Fibroblast of pulmonary artery (primary cell): ENCODE results near the gene FOXC2.
A peak's percentile ranks its signal among the peaks of the same experiment; 100 is the strongest.

ENCODE experiments used
- DNase-seq: peaks from one replicate; pipeline ENCODE4 v3.0.0-alpha.2; 2010; ENCODE audit warnings: low read depth
- H3K4me3 ChIP-seq: replicated peaks from 2 replicates; pipeline ENCODE4 v1.5.1; 2011; ENCODE audit warnings: low read depth, mild to moderate bottlenecking, control low read depth, low read length, moderate library complexity
- CTCF ChIP-seq: IDR thresholded peaks from 2 replicates; pipeline ENCODE4 v1.5.1; 2011; ENCODE audit warnings: mild to moderate bottlenecking, control low read depth, low read length, inconsistent platforms; ENCODE audit errors: missing control alignments

The FOXC2 gene

GRCh38 chr16:86563469-86564345, 2.9 kb upstream of the FOXC2 start:
- TF ChIP-seq CTCF = peak; percentile 100
- peak overlapping the region; percentile 47 for H3K4me3 ChIP-seq
- peak; percentile 91 for DNase-seq

GRCh38 chr16:86565181-86565631, 1.4 kb upstream of the FOXC2 start:
- no peak for TF ChIP-seq CTCF
- no peak for DNase-seq
- H3K4me3 ChIP-seq = no peak overlapping the region

GRCh38 chr16:86565644-86566511, 751 bp upstream of the FOXC2 start:
- no peak for TF ChIP-seq CTCF
- DNase-seq = no peak
- peak overlapping the region; percentile 77 for H3K4me3 ChIP-seq

- peak; percentile 66 for DNase-seq
- TF ChIP-seq CTCF = no peak
- H3K4me3 ChIP-seq = peak overlapping the region; percentile 77
Observed at GRCh38 chr16:86566966-86567700, 504 bp downstream of the FOXC2 start.

- peak; percentile 61 for DNase-seq
- H3K4me3 ChIP-seq = peak overlapping the region; percentile 77
- TF ChIP-seq CTCF = no peak
Observed at GRCh38 chr16:86567701-86568581, 1.3 kb downstream of the FOXC2 start.
